ENCODE measurements around the gene AOC1. TPM values are rescaled to one million over a fixed set of nuclear protein-coding genes. Genes with fewer than 3 reads are reported as not detected.

Gene AOC1, protein sequence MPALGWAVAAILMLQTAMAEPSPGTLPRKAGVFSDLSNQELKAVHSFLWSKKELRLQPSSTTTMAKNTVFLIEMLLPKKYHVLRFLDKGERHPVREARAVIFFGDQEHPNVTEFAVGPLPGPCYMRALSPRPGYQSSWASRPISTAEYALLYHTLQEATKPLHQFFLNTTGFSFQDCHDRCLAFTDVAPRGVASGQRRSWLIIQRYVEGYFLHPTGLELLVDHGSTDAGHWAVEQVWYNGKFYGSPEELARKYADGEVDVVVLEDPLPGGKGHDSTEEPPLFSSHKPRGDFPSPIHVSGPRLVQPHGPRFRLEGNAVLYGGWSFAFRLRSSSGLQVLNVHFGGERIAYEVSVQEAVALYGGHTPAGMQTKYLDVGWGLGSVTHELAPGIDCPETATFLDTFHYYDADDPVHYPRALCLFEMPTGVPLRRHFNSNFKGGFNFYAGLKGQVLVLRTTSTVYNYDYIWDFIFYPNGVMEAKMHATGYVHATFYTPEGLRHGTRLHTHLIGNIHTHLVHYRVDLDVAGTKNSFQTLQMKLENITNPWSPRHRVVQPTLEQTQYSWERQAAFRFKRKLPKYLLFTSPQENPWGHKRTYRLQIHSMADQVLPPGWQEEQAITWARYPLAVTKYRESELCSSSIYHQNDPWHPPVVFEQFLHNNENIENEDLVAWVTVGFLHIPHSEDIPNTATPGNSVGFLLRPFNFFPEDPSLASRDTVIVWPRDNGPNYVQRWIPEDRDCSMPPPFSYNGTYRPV
- not detected for total RNA-seq

DNA sequence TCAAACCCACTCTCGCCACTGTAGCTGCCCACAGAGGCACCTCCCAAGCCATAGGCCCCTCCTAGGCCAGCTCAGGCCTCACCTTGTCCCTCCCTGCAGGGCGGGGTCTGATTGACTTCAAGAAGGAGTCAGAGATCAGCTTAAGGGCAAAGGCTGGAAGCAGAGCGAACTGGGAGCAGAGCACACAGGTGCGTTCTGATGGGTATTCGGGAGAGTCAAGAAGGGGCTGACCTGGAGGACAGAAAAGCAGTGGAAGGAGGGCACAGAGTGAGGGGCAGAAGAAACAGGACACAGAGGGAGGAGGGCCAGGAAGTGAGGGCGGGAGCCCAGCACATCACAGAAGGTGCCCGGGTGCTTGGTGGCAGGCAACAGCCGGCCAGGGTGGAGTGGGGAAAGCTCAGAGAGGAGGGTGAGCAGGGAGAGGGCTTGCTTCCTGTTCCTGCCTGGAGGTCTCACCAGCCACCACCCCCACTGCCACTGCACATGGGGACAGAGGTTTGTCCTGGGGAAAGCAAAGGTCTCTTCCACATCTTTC, at the start of gene AOC1:
Gene AOC1 (plus strand): TSS at position 147 of the 535 bp plus-strand sequence. CDS start 3,954 bp downstream, outside the sequence.
- peaks cover 6% of the 10 kb centered on the region for H3K4me1 ChIP-seq
- DNase-seq (ENCODE audit: extremely low spot score in 2 of 2), result peak; percentile 80 to 87

DNA sequence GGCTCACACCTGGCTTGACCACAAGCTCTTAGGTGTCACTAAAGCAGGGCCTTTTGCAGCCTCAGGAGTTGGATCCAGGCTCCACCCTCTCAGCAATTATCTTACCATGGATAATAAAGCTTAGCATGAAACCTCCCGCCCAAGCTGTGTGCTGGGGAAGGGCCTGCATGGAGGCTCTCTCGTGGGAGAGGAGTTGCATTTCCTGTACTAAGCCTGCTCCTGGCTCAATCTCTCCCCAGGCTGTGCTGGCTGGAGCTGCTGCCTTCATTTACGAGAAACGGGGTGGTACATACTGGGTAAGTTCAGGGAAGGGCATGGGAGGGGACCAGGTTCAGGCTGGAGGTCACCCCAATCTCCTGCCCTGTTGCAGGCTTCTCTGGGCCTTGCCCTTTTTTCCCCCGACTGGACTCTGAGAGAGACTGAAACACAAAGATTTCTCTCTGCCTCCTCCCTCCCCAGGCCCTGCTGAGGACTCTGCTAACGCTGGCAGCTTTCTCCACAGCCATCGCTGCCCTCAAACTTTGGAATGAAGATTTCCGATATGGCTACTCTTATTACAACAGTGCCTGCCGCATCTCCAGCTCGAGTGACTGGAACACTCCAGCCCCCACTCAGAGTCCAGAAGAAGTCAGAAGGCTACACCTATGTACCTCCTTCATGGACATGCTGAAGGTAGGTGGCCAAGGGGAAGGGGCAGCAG, 49.0 kb upstream of the AOC1 start:
- Histone ChIP-seq H3K36me3 (peaks cover 0 to 13% of the 10 kb centered on the region in 2 donors), H3K4me3 (no peak overlapping the region), H3K4me1 (peaks cover 15% of the 10 kb centered on the region), H3K27me3 (no peaks in the 10 kb centered on the region), H3K27ac (no peak overlapping the region), H3K9me3 (peaks cover 4% of the 10 kb centered on the region)
- intact Hi-C loops (cut with DNase I), result no loop called here
- DNase-seq (ENCODE audit: extremely low spot score in 2 of 2), result peak in 1 of 2 donors; percentile 52
- no peak for TF ChIP-seq POLR2A (IDR thresholded peaks at IDR 0.05)
- no peak for TF ChIP-seq POLR2AphosphoS5 (IDR thresholded peaks at IDR 0.05; ENCODE audit: insufficient read depth in 1 of 2, low read depth in 1 of 2)
- TF ChIP-seq, protein P1, sequence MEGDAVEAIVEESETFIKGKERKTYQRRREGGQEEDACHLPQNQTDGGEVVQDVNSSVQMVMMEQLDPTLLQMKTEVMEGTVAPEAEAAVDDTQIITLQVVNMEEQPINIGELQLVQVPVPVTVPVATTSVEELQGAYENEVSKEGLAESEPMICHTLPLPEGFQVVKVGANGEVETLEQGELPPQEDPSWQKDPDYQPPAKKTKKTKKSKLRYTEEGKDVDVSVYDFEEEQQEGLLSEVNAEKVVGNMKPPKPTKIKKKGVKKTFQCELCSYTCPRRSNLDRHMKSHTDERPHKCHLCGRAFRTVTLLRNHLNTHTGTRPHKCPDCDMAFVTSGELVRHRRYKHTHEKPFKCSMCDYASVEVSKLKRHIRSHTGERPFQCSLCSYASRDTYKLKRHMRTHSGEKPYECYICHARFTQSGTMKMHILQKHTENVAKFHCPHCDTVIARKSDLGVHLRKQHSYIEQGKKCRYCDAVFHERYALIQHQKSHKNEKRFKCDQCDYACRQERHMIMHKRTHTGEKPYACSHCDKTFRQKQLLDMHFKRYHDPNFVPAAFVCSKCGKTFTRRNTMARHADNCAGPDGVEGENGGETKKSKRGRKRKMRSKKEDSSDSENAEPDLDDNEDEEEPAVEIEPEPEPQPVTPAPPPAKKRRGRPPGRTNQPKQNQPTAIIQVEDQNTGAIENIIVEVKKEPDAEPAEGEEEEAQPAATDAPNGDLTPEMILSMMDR (IDR thresholded peaks at IDR 0.05), result no peak

More for the DNA sequence above, at the start of gene AOC1:
- Histone ChIP-seq H3K27me3 (no peaks in the 10 kb centered on the region), H3K4me3 (no peak within 1 kb of the TSS), H3K9me3 (no peaks in the 10 kb centered on the region), H3K27ac (no peak within 1 kb of the TSS), H3K36me3 (no peaks in the 10 kb centered on the region)
- TF ChIP-seq, protein P1 (IDR thresholded peaks at IDR 0.05), result no peak
- TF ChIP-seq POLR2A (IDR thresholded peaks at IDR 0.05) (no peak), POLR2AphosphoS5 (IDR thresholded peaks at IDR 0.05; ENCODE audit: insufficient read depth in 1 of 2, low read depth in 1 of 2) (no peak)
- intact Hi-C loops (cut with DNase I), result no loop called here

DNA sequence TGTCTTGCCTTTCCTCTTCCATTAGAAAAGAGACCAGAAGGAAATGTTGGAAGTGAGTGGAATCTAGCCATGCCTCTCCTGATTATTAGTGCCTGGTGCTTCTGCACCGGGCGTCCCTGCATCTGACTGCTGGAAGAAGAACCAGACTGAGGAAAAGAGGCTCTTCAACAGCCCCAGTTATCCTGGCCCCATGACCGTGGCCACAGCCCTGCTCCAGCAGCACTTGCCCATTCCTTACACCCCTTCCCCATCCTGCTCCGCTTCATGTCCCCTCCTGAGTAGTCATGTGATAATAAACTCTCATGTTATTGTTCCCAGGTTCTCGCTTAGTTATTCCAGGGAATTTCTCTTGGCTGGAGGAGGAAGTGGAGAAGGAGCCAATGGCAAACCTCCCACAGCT, 47.5 kb upstream of the AOC1 start:
- TF ChIP-seq POLR2A (IDR thresholded peaks at IDR 0.05) (no peak), POLR2AphosphoS5 (IDR thresholded peaks at IDR 0.05; ENCODE audit: insufficient read depth in 1 of 2, low read depth in 1 of 2) (no peak)
- TF ChIP-seq, protein P1 (IDR thresholded peaks at IDR 0.05), result no peak
- peaks cover 7% of the 10 kb centered on the region for H3K4me1 ChIP-seq
- H3K36me3 ChIP-seq, result peaks cover 0 to 13% of the 10 kb centered on the region in 2 donors
- intact Hi-C loops (cut with DNase I), result no loop called here
- H3K27me3 ChIP-seq, result no peaks in the 10 kb centered on the region
- H3K27ac ChIP-seq, result no peak overlapping the region
- H3K9me3 ChIP-seq, result peaks cover 4% of the 10 kb centered on the region
- DNase-seq (ENCODE audit: extremely low spot score in 2 of 2), result no peak
- H3K4me3 ChIP-seq, result no peak overlapping the region

DNA sequence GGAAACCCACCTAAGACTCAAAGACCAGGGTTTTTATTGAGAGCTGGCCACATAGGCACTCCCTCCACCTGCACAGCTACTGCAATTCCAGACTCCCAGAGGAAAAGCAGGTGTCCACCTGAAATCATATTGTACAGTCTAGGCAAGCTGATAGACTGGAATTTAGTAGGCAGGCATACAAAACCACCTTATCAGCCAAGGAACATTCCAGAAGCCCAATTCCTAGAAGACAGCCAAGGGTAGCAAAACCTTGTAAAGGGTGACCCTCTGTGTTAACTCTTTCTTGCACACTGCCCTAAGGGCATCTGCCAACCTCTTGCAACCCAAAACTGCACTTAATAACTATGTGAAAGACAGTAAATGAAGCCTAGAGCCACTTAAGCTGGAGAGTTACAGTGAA, 46.5 kb upstream of the AOC1 start:
- no peak overlapping the region for H3K27ac ChIP-seq
- H3K27me3 ChIP-seq, result no peaks in the 10 kb centered on the region
- peaks cover 0 to 13% of the 10 kb centered on the region in 2 donors for H3K36me3 ChIP-seq
- no peak overlapping the region for H3K4me3 ChIP-seq
- H3K4me1 ChIP-seq, result peaks cover 6% of the 10 kb centered on the region
- intact Hi-C loops (cut with DNase I), result no loop called here
- TF ChIP-seq, protein P1 (IDR thresholded peaks at IDR 0.05), result no peak
- no peak for TF ChIP-seq POLR2A (IDR thresholded peaks at IDR 0.05)
- no peak for TF ChIP-seq POLR2AphosphoS5 (IDR thresholded peaks at IDR 0.05; ENCODE audit: insufficient read depth in 1 of 2, low read depth in 1 of 2)
- no peak for DNase-seq (ENCODE audit: extremely low spot score in 2 of 2)
- H3K9me3 ChIP-seq, result peaks cover 4% of the 10 kb centered on the region

All from vagina (tissue), 2 donors.